Keratinocyte (primary cell): ENCODE measurements around the gene SGMS2. TPM values are rescaled to one million over a fixed set of nuclear protein-coding genes. Genes with fewer than 3 reads are reported as not detected.

Experiments used
- DNase-seq: peaks from one replicate; pipeline ENCODE4 v3.0.0-alpha.2; 2011; ENCODE audit warnings: low read depth, missing footprints, low spot score
- FAIRE-seq: peaks from 2 replicates; lab custom pipeline; 2011; peaks lifted over from hg19 to GRCh38; lab: Jason Lieb, UNC
- H2AFZ ChIP-seq: 2 replicates; pipeline ENCODE4 v1.6.0; 2012; ENCODE audit warnings: low read length, control low read depth, inconsistent platforms; ENCODE audit not compliant: control insufficient read depth
- H3K27ac ChIP-seq: 2 replicates; pipeline ENCODE4 v1.5.1; 2011; ENCODE audit warnings: low read length; ENCODE audit not compliant: control insufficient read depth, insufficient read depth
- H3K27me3 ChIP-seq: 3 replicates; pipeline ENCODE4 v1.6.0; 2011; ENCODE audit warnings: low read length; ENCODE audit not compliant: control insufficient read depth, insufficient read depth; ENCODE audit errors: extremely low read depth
- H3K36me3 ChIP-seq, 2 experiments: 2 replicates in 1 of 2; 3 replicates in 1 of 2; pipeline ENCODE4 v1.5.1; 2011; ENCODE audit warnings: low read length in 2 of 2, mild to moderate bottlenecking in 1 of 2; ENCODE audit not compliant: control insufficient read depth in 2 of 2, insufficient read depth in 2 of 2; ENCODE audit errors: extremely low read depth in 1 of 2
- H3K4me1 ChIP-seq: 3 replicates; pipeline ENCODE4 v1.5.1; 2011; ENCODE audit warnings: low read length; ENCODE audit not compliant: control insufficient read depth, insufficient read depth; ENCODE audit errors: extremely low read depth
- H3K4me2 ChIP-seq: 3 replicates; pipeline ENCODE4 v1.6.0; 2011; ENCODE audit warnings: low read depth, low read length; ENCODE audit not compliant: control insufficient read depth, insufficient read depth; ENCODE audit errors: extremely low read depth
- H3K4me3 ChIP-seq, 3 experiments: fragments of 200-600 bp in 1 of 3; sonication (generic) in 1 of 3; 2 replicates in 2 of 3; 3 replicates in 1 of 3; pipeline ENCODE4 v1.5.1; 2011 to 2016; ENCODE audit warnings: low read length in 3 of 3, mild to moderate bottlenecking in 3 of 3, control low read depth in 2 of 3, inconsistent platforms in 1 of 3, low read depth in 1 of 3, mixed read lengths in 1 of 3, mixed run types in 1 of 3, moderate library complexity in 1 of 3; ENCODE audit not compliant: control insufficient read depth in 2 of 3, insufficient read depth in 2 of 3; ENCODE audit errors: extremely low read depth in 1 of 3
- H3K79me2 ChIP-seq: 2 replicates; pipeline ENCODE4 v1.6.0; 2012; ENCODE audit warnings: low read length; ENCODE audit not compliant: control insufficient read depth, insufficient read depth
- H3K9ac ChIP-seq: 3 replicates; pipeline ENCODE4 v1.6.0; 2011; ENCODE audit warnings: low read length; ENCODE audit not compliant: control insufficient read depth, insufficient read depth; ENCODE audit errors: extremely low read depth
- H3K9me1 ChIP-seq: 3 replicates; pipeline ENCODE4 v1.6.0; 2011; ENCODE audit warnings: low read length; ENCODE audit not compliant: control insufficient read depth, insufficient read depth; ENCODE audit errors: extremely low read depth
- H3K9me3 ChIP-seq: 2 replicates; pipeline ENCODE4 v1.5.1; 2012; ENCODE audit warnings: low read depth, low read length; ENCODE audit not compliant: control insufficient read depth
- H4K20me1 ChIP-seq: 3 replicates; pipeline ENCODE4 v1.6.0; 2011; ENCODE audit warnings: low read length; ENCODE audit not compliant: control insufficient read depth, insufficient read depth; ENCODE audit errors: extremely low read depth
- EZH2 ChIP-seq: IDR thresholded peaks from one replicate; pipeline ENCODE4 v1.6.1; 2012; ENCODE audit warnings: inconsistent platforms, mild to moderate bottlenecking, low read length, moderate library complexity
- dilution Hi-C: fragments of 300-500 bp; cut with MboI; formaldehyde crosslinking; loops from one replicate; pipeline ENCODE4 v1.7.0; 2020; ENCODE audit warnings: low sequenced_read_pairs; ENCODE audit not compliant: extremely low pct_ligation_motif_present
- polyA plus RNA-seq, 5 experiments: library from polyadenylated mRNA; depleted of rRNA in 3 of 5; stranded (reverse) in 3 of 5; stranded (forward) in 1 of 5; unstranded in 1 of 5; fragments of >200 nt; gene quantifications; 1 replicate in 1 of 5; 2 replicates in 3 of 5; 3 replicates in 1 of 5; pipeline versions ENCODE4 v1.2.1 to v1.2.3, GENCODE V29; 2011 to 2012; ENCODE audit warnings: missing spikeins in 2 of 5, low read depth in 1 of 5, low replicate concordance in 1 of 5
- TF ChIP-seq, protein P1 (sequence below), 3 experiments: IDR thresholded peaks in 1 of 3; conservative IDR thresholded peaks in 1 of 3; optimal IDR thresholded peaks in 1 of 3; 2 replicates in 2 of 3; 3 replicates in 1 of 3; pipeline versions ENCODE3 to v1.5.1; 2011; ENCODE audit warnings: low read length in 3 of 3, mild to moderate bottlenecking in 3 of 3, moderate library complexity in 2 of 3, control low read depth in 1 of 3, inconsistent platforms in 1 of 3; ENCODE audit not compliant: insufficient read depth in 2 of 3; ENCODE audit errors: extremely low read depth in 1 of 3

SGMS2 gene
- polyA plus RNA-seq, 1 donor (not counting 4 experiments of a cell fraction or from before 2014, with no cell fraction given): 38.5 TPM

DNA sequence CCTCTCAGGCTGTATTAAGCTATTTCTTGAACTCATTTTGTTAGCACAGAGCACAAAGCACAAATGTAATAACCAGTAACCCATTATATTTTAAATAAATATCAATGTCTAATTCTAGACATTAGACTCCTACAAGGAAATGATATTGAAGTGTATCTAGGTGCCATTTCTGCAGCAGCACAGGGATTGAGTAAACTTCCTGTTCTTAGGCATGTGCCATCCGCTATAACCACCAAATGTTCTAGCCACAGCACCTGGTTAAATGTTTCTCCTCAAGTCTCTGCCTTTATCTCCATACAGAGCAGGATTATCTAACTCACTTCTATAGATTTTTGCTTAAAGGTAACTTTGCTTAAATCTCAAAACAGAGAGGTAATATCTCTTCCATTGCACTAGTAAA, 51.4 kb downstream of the SGMS2 start:
- Histone ChIP-seq H3K9me3 (no peaks in the 10 kb centered on the region), H3K4me2 (no peak overlapping the region), H3K79me2 (no peaks in the 10 kb centered on the region), H3K36me3 (no peaks in the 10 kb centered on the region), H3K4me1 (peaks cover 7% of the 10 kb centered on the region), H3K9ac (no peak overlapping the region), H4K20me1 (no peaks in the 10 kb centered on the region), H3K27me3 (no peaks in the 10 kb centered on the region), H3K9me1 (no peaks in the 10 kb centered on the region), H3K27ac (no peak overlapping the region), H3K4me3 (no peak overlapping the region), H2AFZ (no peak overlapping the region)
- no peak for FAIRE-seq
- dilution Hi-C loops: no loop called here
- no peak for DNase-seq
- TF ChIP-seq, protein P1, sequence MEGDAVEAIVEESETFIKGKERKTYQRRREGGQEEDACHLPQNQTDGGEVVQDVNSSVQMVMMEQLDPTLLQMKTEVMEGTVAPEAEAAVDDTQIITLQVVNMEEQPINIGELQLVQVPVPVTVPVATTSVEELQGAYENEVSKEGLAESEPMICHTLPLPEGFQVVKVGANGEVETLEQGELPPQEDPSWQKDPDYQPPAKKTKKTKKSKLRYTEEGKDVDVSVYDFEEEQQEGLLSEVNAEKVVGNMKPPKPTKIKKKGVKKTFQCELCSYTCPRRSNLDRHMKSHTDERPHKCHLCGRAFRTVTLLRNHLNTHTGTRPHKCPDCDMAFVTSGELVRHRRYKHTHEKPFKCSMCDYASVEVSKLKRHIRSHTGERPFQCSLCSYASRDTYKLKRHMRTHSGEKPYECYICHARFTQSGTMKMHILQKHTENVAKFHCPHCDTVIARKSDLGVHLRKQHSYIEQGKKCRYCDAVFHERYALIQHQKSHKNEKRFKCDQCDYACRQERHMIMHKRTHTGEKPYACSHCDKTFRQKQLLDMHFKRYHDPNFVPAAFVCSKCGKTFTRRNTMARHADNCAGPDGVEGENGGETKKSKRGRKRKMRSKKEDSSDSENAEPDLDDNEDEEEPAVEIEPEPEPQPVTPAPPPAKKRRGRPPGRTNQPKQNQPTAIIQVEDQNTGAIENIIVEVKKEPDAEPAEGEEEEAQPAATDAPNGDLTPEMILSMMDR (optimal IDR thresholded peaks at IDR 0.05 in 1 of 3, IDR thresholded peaks at IDR 0.05 in 1 of 3, conservative IDR thresholded peaks at IDR 0.05 in 1 of 3; ENCODE audit: extremely low read depth in 1 of 3, insufficient read depth in 2 of 3, low read length in 3 of 3): no peak
- TF ChIP-seq EZH2: no peak

DNA sequence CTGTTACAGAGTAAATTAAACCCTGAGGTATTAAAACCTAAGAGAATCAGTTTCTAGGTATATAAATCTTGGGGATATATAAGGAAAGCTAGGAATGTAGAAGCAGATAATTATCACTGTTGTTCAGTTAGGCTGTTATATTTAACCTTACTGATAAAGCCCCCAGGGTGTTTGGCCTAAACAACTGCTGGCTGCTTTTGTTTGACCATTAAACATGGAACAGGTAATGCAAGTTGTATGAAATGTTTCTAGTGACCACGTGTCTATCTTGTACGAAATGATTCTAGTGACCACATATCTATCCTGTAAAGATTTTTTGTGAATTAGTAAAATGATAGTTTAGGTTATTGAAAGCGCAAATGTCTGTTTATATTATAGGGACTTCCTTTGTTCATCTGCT, 52.6 kb downstream of the SGMS2 start:
- no peak for DNase-seq
- no peaks in the 10 kb centered on the region for H3K9me3 ChIP-seq

More for the DNA sequence above, 52.6 kb downstream of the SGMS2 start:
- Histone ChIP-seq H3K4me2 (no peak overlapping the region), H2AFZ (no peak overlapping the region), H3K36me3 (no peaks in the 10 kb centered on the region), H3K4me1 (peaks cover 7% of the 10 kb centered on the region), H3K9ac (no peak overlapping the region), H3K4me3 (no peak overlapping the region), H4K20me1 (no peaks in the 10 kb centered on the region), H3K27ac (no peak overlapping the region), H3K27me3 (no peaks in the 10 kb centered on the region), H3K79me2 (no peaks in the 10 kb centered on the region), H3K9me1 (no peaks in the 10 kb centered on the region)
- dilution Hi-C loops: no loop called here
- TF ChIP-seq EZH2: no peak
- TF ChIP-seq, protein P1 (optimal IDR thresholded peaks at IDR 0.05 in 1 of 3, IDR thresholded peaks at IDR 0.05 in 1 of 3, conservative IDR thresholded peaks at IDR 0.05 in 1 of 3; ENCODE audit: extremely low read depth in 1 of 3, insufficient read depth in 2 of 3, low read length in 3 of 3): no peak
- no peak for FAIRE-seq
